LHCN-M2 (cell line): ENCODE measurements around the gene LYRM9. TPM values are rescaled to one million over a fixed set of nuclear protein-coding genes. Genes with fewer than 3 reads are reported as not detected.
A peak's percentile ranks its signal among the peaks of the same experiment; 100 is the strongest.
"Not testable (repeated sequence)": the region's sequence is repeated elsewhere in the genome, so short reads cannot be mapped to it uniquely, and the experiment has no call there.

Experiments
- DNase-seq: peaks from one replicate; pipeline ENCODE4 v3.0.0-alpha.2; 2012; ENCODE audit warnings: low read depth
- total RNA-seq: library from RNA; depleted of rRNA; stranded (reverse); fragments of >200 nt; gene quantifications from 2 replicates; pipeline ENCODE4 v1.2.3, GENCODE V29; 2014

Gene LYRM9
- total RNA-seq, 1 experiment from 2014 or later: 8.0 TPM

GRCh38 chr17:27906226-27906580 is 13.0 kb upstream of the LYRM9 start:
- DNase-seq: no peak

DNA sequence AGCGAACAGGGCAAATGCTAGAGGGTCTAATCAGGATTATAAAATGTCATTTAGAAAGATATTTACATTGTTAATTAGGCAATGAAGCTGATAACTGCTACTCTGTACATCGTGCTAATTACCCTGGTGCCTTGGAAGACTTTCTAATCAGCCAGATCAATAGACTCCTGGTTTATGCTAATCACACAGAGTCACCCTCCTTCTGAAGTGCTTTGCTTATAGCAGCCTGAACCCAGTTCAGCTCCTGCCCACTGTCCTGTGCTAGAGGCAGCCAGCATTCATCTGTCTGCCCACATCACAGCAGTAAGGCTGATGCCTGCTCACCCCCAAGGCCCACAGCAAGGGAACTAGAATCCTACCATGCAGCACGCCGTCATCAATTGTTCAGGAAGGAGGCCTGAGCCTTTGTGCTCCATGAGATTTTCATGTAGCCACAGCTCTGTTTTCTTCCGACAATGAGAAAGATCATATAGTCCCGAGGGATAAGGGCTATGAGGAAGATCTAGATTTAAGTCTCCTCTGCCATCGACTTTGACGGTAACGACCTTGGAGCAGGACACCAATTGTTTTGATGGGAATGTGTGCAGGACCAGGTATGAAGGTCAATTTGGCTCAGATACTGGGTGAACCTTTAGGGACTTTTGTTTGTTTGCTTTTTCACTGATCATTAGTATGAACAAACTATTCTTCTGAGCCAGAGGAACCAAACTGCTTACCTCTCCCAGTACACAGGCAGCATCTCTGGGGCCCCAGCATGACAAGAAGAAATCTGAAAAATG is 12.5 kb upstream of the LYRM9 start:
- no peak for DNase-seq

DNA sequence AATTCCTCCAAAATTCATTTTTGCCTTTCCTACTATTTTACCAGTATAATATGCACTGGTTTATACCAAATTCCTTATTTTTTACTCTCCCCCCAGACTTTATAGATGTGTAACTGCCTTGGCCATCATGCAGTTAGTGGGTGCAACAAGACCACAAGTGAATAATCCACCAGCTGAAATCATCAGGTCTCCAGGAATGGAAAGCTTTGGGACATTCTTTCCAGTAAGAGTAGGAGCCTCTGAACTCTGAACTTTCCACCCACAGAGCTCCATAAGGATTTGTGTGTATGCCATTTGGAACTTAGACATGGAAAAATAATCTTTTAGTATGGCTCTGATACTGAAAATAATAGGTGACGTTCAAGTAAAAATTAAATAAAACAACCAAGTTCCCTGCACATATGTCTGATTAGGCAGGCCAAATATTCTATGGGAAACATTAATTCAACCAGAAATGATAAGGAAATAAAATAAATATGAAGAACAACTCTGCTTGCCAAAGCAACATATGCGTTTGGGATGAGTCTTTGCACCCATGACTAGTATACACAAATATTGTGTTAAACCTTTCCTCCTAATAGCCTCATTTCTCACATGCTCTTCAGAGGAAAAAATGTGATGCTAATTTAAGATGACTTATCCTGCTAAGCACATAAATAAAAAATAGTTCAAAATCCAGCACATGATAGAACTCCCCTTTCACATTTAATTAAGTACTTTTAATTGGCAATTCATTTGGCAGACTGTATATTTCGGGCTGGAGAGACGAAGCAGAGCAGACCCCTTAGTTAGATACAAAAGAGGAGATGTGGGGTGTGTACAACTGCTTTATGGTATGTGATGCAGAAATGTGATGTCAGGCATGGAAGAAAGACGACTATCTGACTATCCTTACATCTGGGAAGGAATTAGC is 11.6 kb upstream of the LYRM9 start:
- no peak for DNase-seq

DNA sequence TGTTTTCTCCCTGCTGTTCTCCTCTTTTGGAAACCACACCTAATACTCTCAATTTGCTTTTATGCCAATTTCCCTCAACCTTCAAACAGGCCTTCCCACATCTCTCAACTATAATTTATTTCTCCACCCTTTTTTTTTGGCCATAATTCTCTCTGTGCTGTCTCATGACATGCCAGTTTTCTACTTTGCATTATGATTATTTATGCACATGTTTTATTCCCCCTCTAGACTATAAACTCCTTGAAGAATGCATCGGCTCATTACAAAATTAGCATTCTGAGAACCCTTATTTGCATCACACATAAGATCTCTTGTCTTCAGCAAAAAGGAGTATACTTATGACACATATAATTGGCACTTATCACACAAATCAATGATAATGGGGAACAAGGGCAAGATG is 10.9 kb upstream of the LYRM9 start:
- no peak for DNase-seq

GRCh38 chr17:27899525-27899924 is 6.4 kb upstream of the LYRM9 start:
- DNase-seq: no peak

DNA sequence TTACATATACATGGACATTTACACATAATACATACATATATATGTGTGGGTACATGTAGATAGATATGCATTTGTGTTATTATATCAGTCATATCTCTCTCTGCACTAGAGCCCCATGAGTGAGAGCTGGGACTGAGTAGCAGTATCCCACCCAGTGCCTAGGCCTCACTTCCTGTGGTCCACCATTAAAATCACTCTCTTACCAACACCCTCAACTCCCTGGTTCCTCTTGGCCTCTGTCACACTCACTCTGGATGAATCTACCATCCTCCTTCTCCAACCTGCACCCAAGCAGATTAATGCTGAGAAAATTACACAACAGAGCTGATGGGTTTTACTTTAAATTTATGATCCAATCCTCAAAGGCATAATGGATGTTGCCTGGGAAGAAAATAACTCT is 4.9 kb upstream of the LYRM9 start:
- DNase-seq: no peak

GRCh38 chr17:27896701-27897100 is 3.5 kb upstream of the LYRM9 start:
- no peak for DNase-seq

DNA sequence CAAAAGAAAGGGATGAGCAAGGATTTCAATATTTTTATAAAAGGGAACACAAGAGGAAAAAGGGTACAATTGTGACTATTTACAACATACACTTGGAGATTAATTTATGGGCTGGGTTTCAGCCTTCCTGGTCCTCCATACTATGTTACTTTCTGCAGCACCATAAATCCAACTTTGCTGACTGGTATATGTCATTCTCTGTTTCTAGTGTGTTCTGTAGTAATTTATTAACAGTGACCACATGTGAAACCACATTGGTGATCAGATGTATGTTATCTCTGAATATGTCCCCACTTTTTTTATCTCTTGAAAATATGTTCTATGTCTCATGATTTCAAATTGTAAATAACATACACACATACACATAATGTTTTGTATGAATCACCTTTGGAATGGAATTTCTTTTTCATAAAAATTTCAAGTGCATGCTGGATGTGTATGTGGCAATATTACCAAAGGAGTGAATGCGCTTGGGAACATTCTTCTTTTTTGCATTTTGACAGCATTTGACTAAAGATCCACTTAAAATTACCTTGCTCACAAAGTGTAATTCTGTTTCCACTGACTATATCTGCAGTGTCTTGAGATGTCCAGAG is 2.9 kb upstream of the LYRM9 start:
- no peak for DNase-seq

DNA sequence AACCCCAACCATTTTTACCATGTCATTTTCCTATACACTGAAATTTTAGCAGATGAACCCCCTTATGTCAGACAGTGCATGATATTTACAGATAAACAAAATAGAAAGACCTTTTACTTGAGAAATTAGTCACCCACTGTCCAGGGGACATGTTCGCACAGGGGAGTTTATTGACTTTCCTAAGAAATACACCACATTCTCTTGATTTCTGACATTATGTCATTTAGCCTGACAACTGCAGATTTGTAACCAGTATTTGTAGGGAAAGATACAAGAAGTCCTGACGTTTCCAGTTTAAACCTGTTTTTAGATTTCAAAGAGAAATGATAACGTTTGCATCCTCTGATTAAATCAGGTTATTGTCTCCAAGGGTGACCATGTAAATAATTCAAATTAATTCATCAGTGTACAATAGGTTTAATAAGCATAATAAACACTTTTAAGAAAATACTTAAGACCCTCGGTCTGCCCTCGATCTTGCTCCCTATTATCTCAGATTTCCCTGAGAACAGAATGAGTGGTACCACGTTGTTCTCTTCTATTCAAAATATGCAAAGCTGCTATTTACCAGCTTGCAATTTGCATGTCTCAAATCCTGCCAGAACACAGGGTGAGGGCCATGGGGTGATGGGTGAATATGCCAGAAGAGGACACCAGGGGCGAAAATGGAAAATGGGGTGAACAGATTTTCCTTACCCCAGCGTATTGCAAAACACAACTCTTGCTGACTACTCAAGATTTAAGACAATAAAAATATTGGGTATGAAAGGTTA is 2.1 kb upstream of the LYRM9 start:
- no peak for DNase-seq

DNA sequence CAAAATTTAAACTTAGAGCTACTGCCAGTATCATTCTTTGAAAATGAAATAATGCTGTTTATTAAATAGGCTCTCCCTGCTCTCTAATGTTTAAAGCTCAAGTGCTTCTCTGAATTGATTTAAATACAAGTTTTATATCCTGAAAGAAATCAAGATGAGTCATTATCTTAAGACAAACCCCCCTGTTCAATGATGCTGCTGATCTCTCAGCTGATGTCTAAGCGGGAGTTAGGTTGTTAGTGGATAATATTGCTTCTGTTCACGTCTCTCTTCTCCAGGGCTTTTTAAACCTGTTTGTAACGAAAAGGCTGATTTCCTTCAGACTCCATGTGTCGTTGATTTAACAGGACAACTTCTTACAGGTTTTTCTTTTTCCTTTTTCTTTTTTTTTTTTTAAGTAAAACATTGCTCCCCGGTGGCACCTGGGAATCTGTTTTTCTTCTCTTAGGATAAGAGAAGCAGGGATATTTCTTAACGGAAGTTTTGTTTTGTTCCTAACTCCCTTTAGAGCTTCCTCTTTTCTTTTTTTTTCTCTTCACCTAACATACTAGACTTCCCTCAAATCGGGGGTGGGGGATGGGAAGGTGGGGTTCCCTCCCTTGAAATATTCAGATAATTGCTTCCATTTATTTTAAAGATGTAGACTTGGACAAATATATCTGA is 807 bp upstream of the LYRM9 start:
- no peak for DNase-seq

GRCh38 chr17:27892542-27892865 is 661 bp downstream of the LYRM9 start:
- no peak for DNase-seq

- no peak for DNase-seq
Observed at GRCh38 chr17:27891841-27892240, 1.3 kb downstream of the LYRM9 start.

GRCh38 chr17:27889711-27890251 is 3.4 kb downstream of the LYRM9 start:
- DNase-seq: no peak

DNA sequence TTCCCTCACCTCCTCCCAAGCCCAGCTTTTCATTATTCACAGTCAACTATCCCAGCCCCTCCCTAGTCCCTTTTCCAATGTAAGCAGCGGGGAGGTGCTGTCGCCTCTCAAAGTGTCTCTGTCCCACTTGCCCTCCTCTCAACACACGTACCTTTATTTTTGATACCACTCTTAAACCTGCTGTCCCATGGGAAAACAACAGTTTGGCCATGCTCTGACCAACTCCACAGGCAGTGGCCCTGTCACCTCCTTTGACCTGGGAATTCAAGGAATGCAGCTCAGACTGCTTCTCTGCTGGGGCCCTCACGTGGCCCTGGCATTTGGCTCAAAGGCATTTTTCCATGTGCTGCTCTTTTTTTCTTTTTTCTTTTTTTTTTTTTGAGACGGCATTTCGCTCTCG is 4.2 kb downstream of the LYRM9 start:
- no peak for DNase-seq

DNA sequence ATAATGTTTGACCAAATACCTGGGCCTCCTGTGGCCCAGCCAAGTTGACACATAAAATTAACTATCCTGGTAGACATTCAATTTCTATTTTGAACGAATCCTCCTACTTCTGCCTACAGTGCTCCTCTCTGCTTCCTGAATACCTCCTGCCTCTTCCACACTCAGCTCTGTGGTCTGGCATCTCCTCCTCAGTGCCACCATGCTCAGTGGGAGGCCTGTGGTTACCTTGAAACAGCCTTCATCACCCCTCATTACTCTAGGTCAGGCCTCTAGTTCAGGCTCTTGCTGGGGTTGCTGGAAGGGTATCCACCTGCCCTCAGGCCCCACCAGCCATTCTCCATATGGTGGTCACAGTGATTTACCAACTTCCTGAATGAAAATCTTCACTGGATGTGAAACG is 5.1 kb downstream of the LYRM9 start:
- DNase-seq: no peak

GRCh38 chr17:27886348-27886906 is 6.7 kb downstream of the LYRM9 start:
- DNase-seq: not testable (repeated sequence)

- DNase-seq: no peak
Observed at GRCh38 chr17:27882162-27882840, 10.9 kb downstream of the LYRM9 start.

- DNase-seq: peak; percentile 50
Observed at GRCh38 chr17:27879987-27880608, 13.1 kb downstream of the LYRM9 start.

DNA sequence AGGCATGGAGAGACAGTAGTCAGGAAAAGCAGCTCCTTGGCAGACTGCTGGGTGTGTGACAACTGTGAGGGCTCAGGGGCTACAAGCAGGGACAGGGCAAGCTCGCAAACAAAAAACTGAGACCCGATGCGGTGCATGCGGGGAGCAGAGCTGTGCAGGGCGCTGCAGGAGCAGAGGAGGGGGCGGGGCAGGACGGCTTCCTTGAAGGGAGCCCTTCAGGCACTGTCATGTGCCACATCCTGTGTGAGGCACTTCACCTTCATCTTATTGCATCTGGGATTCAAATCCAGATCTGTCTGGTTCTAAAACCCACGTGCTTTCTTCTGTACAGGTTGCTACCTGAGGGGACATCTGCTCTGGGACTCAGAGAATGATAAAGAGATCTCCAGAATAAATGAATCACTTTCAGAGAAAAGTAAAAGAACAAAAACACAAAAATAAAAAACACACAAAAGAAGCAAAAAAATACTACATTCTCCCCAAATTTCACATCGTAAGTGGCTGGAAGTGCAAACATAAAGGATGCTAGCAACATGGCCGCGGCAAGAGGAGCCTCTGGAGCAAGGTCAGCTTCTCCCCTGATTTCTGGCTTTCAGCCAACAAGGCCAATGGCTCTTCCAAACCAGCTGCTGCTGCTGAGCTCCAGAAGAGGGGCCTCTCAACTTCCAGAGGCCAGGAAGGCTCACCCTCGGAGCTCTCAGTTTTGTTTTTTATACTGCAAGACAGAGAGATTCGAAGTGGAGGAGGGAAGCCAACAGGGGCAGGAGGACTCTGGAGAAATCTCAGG is 14.2 kb downstream of the LYRM9 start:
- DNase-seq: no peak
